CD4-positive, alpha-beta memory T cell (primary cell): ENCODE data around the gene MACROD2. TPM values are rescaled to one million over a fixed set of nuclear protein-coding genes. Genes with fewer than 3 reads are reported as not detected.

Experiments
- CTCF ChIA-PET: fragments of 350-600 bp; sonication (Branson Sonifier 250); formaldehyde crosslinking; loops from one replicate; lab custom pipeline; 2021; ENCODE audit warnings: inconsistent platforms; ENCODE audit not compliant: partially characterized antibody; lab: Charles Lee
- POLR2A ChIA-PET: fragments of 350-600 bp; sonication (Branson Sonifier 250); formaldehyde crosslinking; loops from one replicate; lab custom pipeline; 2021; ENCODE audit not compliant: partially characterized antibody; lab: Charles Lee
- DNase-seq, 5 donors: peaks; one replicate each; pipeline versions ENCODE4 v3.0.0 to v3.0.0-alpha.2; 2020 to 2022; ENCODE audit warnings: mixed read lengths in 1 of 5
- H3K27ac ChIP-seq: one replicate; pipeline ENCODE4 v1.7.0; 2013; ENCODE audit warnings: low read depth, low read length
- H3K27me3 ChIP-seq: 2 replicates; pipeline ENCODE4 v1.7.0; 2013; ENCODE audit warnings: mild to moderate bottlenecking, low read length, moderate library complexity; ENCODE audit not compliant: insufficient read depth
- H3K36me3 ChIP-seq: 2 replicates; pipeline ENCODE4 v1.7.0; 2013; ENCODE audit warnings: mild to moderate bottlenecking, low read length, moderate library complexity; ENCODE audit not compliant: insufficient read depth
- H3K4me1 ChIP-seq: 2 replicates; pipeline ENCODE4 v1.7.0; 2013; ENCODE audit warnings: mild to moderate bottlenecking, low read length, moderate library complexity; ENCODE audit not compliant: insufficient read depth
- H3K4me3 ChIP-seq, 2 donors: one replicate each; pipeline ENCODE4 v1.7.0; 2013; ENCODE audit warnings: low read length in 2 of 2, mild to moderate bottlenecking in 1 of 2
- H3K9me3 ChIP-seq, 2 donors: one replicate each; pipeline ENCODE4 v1.7.0; 2013; ENCODE audit warnings: low read length in 2 of 2, control low read depth in 1 of 2; ENCODE audit not compliant: control insufficient read depth in 1 of 2
- H3K27ac Mint-ChIP-seq, 7 donors: one replicate each; pipeline ENCODE4 v1.8.0; 2020 to 2021; ENCODE audit warnings: mixed read lengths in 7 of 7, mild to moderate bottlenecking in 6 of 7, inconsistent platforms in 3 of 7, moderate library complexity in 3 of 7
- H3K27me3 Mint-ChIP-seq, 2 donors: one replicate each; pipeline ENCODE4 v1.8.0; 2020 to 2021; ENCODE audit warnings: mixed read lengths in 2 of 2
- H3K36me3 Mint-ChIP-seq, 2 donors: one replicate each; pipeline ENCODE4 v1.8.0; 2020 to 2021; ENCODE audit warnings: mixed read lengths in 2 of 2, inconsistent platforms in 1 of 2, mild to moderate bottlenecking in 1 of 2
- H3K4me1 Mint-ChIP-seq, 4 donors: one replicate each; pipeline ENCODE4 v1.8.0; 2020 to 2021; ENCODE audit warnings: mixed read lengths in 4 of 4, mild to moderate bottlenecking in 1 of 4
- H3K4me3 Mint-ChIP-seq, 8 donors: one replicate each; pipeline ENCODE4 v1.8.0; 2020 to 2021; ENCODE audit warnings: mixed read lengths in 8 of 8, mild to moderate bottlenecking in 7 of 8, moderate library complexity in 6 of 8, inconsistent platforms in 3 of 8
- H3K9me3 Mint-ChIP-seq, 8 donors: one replicate each; pipeline ENCODE4 v1.8.0; 2020 to 2021; ENCODE audit warnings: mixed read lengths in 8 of 8, mild to moderate bottlenecking in 5 of 8, inconsistent platforms in 3 of 8, moderate library complexity in 1 of 8
- intact Hi-C: fragments of 100-400 bp; cut with micrococcal nuclease; formaldehyde crosslinking; loops from one replicate; pipeline ENCODE4 v1.15.1; 2023
- polyA plus RNA-seq, 2 donors: library from polyadenylated mRNA; unstranded; fragments of 300-500 nt; fragmentation: Illumina TruSeq; gene quantifications; one replicate each; pipeline ENCODE4 v1.2.3, GENCODE V29; 2021
- total RNA-seq, 2 experiments: library from RNA; stranded (reverse); gene quantifications; one replicate each; pipeline ENCODE4 v1.2.3, GENCODE V29; 2021

Gene MACROD2
- total and polyA plus RNA-seq, 4 experiments from 2014 or later = not detected

DNA sequence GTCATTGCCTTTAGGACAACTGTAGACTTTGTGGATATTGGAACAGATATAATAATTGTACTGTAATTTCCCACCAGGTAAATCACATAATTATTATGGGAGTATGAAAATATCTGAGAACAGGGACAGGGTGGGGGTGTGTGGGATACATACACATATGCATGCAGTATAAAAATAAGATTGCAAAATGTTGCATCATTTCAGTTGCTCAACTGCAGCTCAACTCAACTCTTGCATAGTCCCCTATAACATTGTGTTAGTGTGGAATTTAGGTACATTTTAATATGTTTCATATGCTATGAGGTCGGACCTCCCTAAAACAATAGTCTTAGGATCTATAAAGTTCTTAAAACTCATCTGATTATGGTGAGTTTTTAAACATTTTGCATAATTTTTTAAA, 617.1 kb downstream of the MACROD2 start:
- no peak overlapping the region for H3K4me3 ChIP-seq
- H3K36me3 Mint-ChIP-seq = no peaks in the 10 kb centered on the region
- H3K9me3 ChIP-seq = no peaks in the 10 kb centered on the region
- H3K27ac Mint-ChIP-seq = no peak overlapping the region
- no peaks in the 10 kb centered on the region for H3K36me3 ChIP-seq
- H3K9me3 Mint-ChIP-seq = peaks cover 5 to 24% (median 15%) of the 10 kb centered on the region in 8 donors
- H3K27ac ChIP-seq = no peak overlapping the region
- H3K4me3 Mint-ChIP-seq = no peak overlapping the region
- H3K4me1 ChIP-seq = no peaks in the 10 kb centered on the region
- intact Hi-C loops = no loop called here
- H3K27me3 Mint-ChIP-seq = no peaks in the 10 kb centered on the region
- DNase-seq = no peak
- CTCF ChIA-PET = no interaction called here
- POLR2A ChIA-PET = no interaction called here
- no peaks in the 10 kb centered on the region for H3K4me1 Mint-ChIP-seq
- H3K27me3 ChIP-seq = no peaks in the 10 kb centered on the region

DNA sequence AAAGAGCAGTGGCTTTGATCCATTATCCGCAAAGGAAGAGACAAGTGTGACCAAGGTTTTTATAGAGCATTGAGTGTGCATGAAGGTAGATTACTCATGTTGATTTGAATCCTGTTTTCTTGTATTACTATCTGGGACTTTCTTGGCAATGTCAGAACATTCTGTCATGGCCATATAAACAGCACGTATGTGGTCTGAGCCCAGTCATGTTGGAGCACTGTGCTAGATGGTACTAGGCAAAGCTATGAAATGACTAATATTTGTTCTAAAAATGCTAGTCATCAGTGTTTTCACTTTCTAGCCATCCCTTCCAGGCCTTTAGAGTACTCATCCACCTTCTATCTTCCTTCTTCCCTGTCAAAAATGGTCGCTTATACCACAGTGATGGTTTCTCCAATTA, 620.7 kb downstream of the MACROD2 start:
- Mint-ChIP-seq H3K9me3 (peaks cover 3 to 23% (median 13%) of the 10 kb centered on the region in 8 donors), H3K36me3 (no peaks in the 10 kb centered on the region), H3K27me3 (no peaks in the 10 kb centered on the region), H3K4me3 (no peak overlapping the region), H3K27ac (no peak overlapping the region), H3K4me1 (no peaks in the 10 kb centered on the region)
- H3K9me3 ChIP-seq = no peaks in the 10 kb centered on the region
- ChIA-PET CTCF (no interaction called here), POLR2A (no interaction called here)
- no peak overlapping the region for H3K27ac ChIP-seq
- H3K27me3 ChIP-seq = no peaks in the 10 kb centered on the region
- H3K4me3 ChIP-seq = no peak overlapping the region
- intact Hi-C loops = no loop called here
- DNase-seq = no peak
- no peaks in the 10 kb centered on the region for H3K36me3 ChIP-seq
- H3K4me1 ChIP-seq = no peaks in the 10 kb centered on the region

DNA sequence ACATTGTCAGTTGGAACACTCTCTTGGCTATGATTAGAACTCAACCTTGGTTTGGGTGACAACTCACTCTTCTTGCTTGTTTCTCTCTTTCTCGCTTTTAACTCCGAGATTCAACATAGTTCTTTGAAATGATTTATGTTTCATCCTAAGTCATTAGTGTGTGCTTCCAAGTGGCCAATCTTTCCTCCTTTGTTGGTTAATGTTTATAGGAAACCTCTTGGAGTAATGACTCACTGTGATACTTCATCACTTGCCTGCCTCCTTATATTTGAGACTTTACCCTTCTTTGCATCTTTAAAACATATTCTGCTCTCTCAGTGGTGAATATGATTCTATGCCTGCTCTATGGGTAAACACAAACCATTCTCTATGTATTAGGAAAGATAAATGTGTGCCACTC, 621.8 kb downstream of the MACROD2 start:
- no peak overlapping the region for H3K4me3 Mint-ChIP-seq

DNA sequence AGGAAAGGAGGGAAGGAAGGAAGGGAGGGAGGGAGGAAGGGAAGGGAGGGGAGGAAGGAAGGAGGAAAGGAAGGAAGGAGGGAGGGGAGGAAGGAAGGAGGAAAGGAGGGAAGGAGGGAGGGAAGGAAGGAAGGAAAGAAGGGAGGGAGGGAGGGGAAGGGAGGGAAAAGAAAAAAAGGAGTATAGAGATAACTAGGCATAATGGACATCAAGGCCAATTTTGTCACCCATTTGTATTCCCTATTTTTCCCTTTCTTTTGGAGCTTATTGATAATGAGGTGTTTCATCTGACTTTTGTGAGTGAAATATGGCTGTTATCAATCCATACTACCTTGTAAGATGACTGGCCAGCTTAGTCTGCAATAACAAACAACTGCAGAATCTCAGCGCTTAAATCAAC, 624.1 kb downstream of the MACROD2 start:
- CTCF ChIA-PET = no interaction called here

More for the DNA sequence above, 621.8 kb downstream of the MACROD2 start:
- Histone ChIP-seq H3K9me3 (no peaks in the 10 kb centered on the region), H3K27ac (no peak overlapping the region), H3K4me3 (no peak overlapping the region), H3K36me3 (no peaks in the 10 kb centered on the region), H3K4me1 (no peaks in the 10 kb centered on the region), H3K27me3 (no peaks in the 10 kb centered on the region)
- ChIA-PET CTCF (no interaction called here), POLR2A (no interaction called here)
- no peak overlapping the region for H3K27ac Mint-ChIP-seq
- intact Hi-C loops = no loop called here
- no peaks in the 10 kb centered on the region for H3K27me3 Mint-ChIP-seq
- DNase-seq = no peak
- H3K9me3 Mint-ChIP-seq = peaks cover 5 to 27% (median 13%) of the 10 kb centered on the region in 8 donors
- no peaks in the 10 kb centered on the region for H3K36me3 Mint-ChIP-seq
- no peaks in the 10 kb centered on the region for H3K4me1 Mint-ChIP-seq

DNA sequence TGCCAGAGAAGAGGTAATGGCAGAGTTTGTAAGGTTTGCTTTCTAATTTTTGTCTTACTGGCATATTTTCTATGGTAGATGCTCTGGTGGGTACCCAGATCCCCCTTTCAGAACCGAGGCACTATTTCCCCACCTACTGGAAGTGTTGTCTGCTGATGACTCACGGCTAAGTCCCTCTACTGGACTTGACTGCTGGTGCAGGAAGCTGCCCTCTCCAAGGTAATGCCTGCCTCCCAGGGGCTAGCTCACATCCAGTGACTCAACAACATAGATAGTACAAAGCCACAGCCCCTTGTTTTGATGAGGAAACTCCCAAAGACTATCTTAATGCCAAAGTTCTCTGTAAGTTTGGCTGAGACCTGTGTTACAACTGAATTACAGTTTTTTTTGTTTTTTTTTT, 627.5 kb downstream of the MACROD2 start:
- ChIA-PET CTCF (no interaction called here), POLR2A (no interaction called here)
- no peak for DNase-seq
- H3K4me3 ChIP-seq = no peak overlapping the region
- H3K9me3 ChIP-seq = no peaks in the 10 kb centered on the region
- no peaks in the 10 kb centered on the region for H3K4me1 Mint-ChIP-seq
- H3K27me3 Mint-ChIP-seq = no peaks in the 10 kb centered on the region
- H3K27ac ChIP-seq = no peak overlapping the region
- H3K27ac Mint-ChIP-seq = no peak overlapping the region
- no peak overlapping the region for H3K4me3 Mint-ChIP-seq
- intact Hi-C loops = no loop called here
- no peaks in the 10 kb centered on the region for H3K36me3 Mint-ChIP-seq
- H3K9me3 Mint-ChIP-seq = peaks cover 0 to 27% (median 17%) of the 10 kb centered on the region in 8 donors
- H3K27me3 ChIP-seq = no peaks in the 10 kb centered on the region
- no peaks in the 10 kb centered on the region for H3K4me1 ChIP-seq
- no peaks in the 10 kb centered on the region for H3K36me3 ChIP-seq

More for the DNA sequence above, 624.1 kb downstream of the MACROD2 start:
- H3K36me3 ChIP-seq = no peaks in the 10 kb centered on the region
- no peaks in the 10 kb centered on the region for H3K4me1 ChIP-seq
- Mint-ChIP-seq H3K9me3 (peaks cover 4 to 33% (median 18%) of the 10 kb centered on the region in 8 donors), H3K27me3 (no peaks in the 10 kb centered on the region), H3K27ac (no peak overlapping the region), H3K4me3 (no peak overlapping the region), H3K4me1 (no peaks in the 10 kb centered on the region), H3K36me3 (no peaks in the 10 kb centered on the region)
- no peak overlapping the region for H3K27ac ChIP-seq
- no peak overlapping the region for H3K4me3 ChIP-seq
- no peaks in the 10 kb centered on the region for H3K9me3 ChIP-seq
- intact Hi-C loops = no loop called here
- no peak for DNase-seq
- no peaks in the 10 kb centered on the region for H3K27me3 ChIP-seq
- POLR2A ChIA-PET = no interaction called here

DNA sequence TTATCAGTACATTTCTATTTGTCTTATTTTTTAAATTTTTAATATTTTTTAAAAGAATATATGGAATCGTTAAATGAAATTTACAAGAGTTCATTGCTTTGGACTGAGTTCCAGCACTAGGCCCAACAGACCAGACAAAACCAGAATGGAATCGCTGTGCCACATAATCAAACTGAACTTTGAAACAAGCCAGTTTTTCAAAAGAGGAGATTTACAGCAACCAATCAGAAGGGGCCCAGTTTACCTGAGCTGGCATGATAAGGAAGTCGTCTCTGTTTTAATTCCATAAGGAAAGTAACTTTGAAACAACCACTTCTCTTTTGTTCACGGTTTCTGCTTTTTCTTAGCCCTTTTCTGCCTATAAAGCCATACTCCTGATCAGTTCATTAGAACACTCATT, 635.7 kb downstream of the MACROD2 start:
- no peak overlapping the region for H3K4me3 ChIP-seq
- H3K4me1 Mint-ChIP-seq = no peaks in the 10 kb centered on the region
- H3K36me3 ChIP-seq = no peaks in the 10 kb centered on the region
- ChIA-PET CTCF (no interaction called here), POLR2A (no interaction called here)
- H3K9me3 Mint-ChIP-seq = peaks cover 1 to 25% (median 14%) of the 10 kb centered on the region in 8 donors
- H3K36me3 Mint-ChIP-seq = no peaks in the 10 kb centered on the region
- intact Hi-C loops = no loop called here
- no peaks in the 10 kb centered on the region for H3K27me3 Mint-ChIP-seq
- H3K4me3 Mint-ChIP-seq = no peak overlapping the region
- H3K27me3 ChIP-seq = no peaks in the 10 kb centered on the region
- no peak overlapping the region for H3K27ac Mint-ChIP-seq
- H3K4me1 ChIP-seq = no peaks in the 10 kb centered on the region
- no peak for DNase-seq
- H3K27ac ChIP-seq = no peak overlapping the region
- no peaks in the 10 kb centered on the region for H3K9me3 ChIP-seq

DNA sequence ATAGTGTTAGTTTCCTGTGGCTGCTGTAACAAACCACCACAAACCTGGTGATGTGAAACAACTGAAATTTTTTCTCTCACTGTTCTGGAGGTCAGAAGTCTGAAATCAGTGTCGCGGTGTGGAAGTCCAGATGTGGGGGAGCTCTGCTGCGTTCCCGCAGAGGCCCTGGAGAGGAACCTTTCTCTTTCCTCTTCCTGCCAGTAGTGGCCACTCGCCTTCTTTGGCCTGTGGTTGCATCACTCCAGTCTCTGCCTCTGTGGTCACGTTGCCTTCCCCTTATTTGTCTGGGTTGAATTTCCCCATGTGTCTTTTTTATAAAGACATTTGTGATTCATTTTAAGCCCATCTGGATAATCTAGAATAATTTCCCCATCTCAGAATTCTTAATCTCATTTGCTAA, 637.6 kb downstream of the MACROD2 start:
- H3K27ac Mint-ChIP-seq = no peak overlapping the region
- ChIA-PET CTCF (no interaction called here), POLR2A (no interaction called here)
- H3K4me3 ChIP-seq = no peak overlapping the region
- H3K9me3 ChIP-seq = peaks cover 0 to 3% of the 10 kb centered on the region in 2 donors
- no peaks in the 10 kb centered on the region for H3K36me3 Mint-ChIP-seq
- no peak overlapping the region for H3K27ac ChIP-seq
- H3K4me3 Mint-ChIP-seq = no peak overlapping the region
- H3K9me3 Mint-ChIP-seq = peaks cover 1 to 27% (median 12%) of the 10 kb centered on the region in 8 donors
- no peaks in the 10 kb centered on the region for H3K27me3 Mint-ChIP-seq
- H3K27me3 ChIP-seq = no peaks in the 10 kb centered on the region
- intact Hi-C loops = no loop called here
- no peaks in the 10 kb centered on the region for H3K36me3 ChIP-seq
- H3K4me1 Mint-ChIP-seq = no peaks in the 10 kb centered on the region
- H3K4me1 ChIP-seq = no peaks in the 10 kb centered on the region
- no peak for DNase-seq

DNA sequence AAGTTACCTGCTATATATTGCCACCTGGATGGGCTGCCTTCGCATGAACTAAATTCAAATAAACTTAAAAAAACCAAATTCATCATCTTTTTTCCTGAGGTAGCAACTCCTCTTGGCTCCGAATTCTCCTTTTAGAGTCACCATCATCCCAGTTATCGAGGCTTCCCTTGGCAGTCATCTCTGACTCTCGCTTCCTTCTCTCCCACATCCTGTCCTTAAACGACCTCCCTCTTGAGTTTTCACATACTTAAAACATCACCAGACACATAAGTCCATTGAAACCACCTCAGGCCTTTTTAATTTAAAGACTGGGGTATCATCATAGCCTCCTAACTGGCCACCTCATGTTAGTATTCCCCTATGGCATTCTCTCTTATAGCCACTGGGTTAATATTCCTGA, 638.2 kb downstream of the MACROD2 start:
- no peak for DNase-seq
- Mint-ChIP-seq H3K4me1 (no peaks in the 10 kb centered on the region), H3K27ac (no peak overlapping the region), H3K27me3 (no peaks in the 10 kb centered on the region), H3K4me3 (no peak overlapping the region), H3K9me3 (peaks cover 0 to 27% (median 9%) of the 10 kb centered on the region in 8 donors), H3K36me3 (no peaks in the 10 kb centered on the region)
- no peaks in the 10 kb centered on the region for H3K36me3 ChIP-seq
- no peaks in the 10 kb centered on the region for H3K27me3 ChIP-seq
- intact Hi-C loops = no loop called here
- no peak overlapping the region for H3K27ac ChIP-seq
- ChIA-PET POLR2A (no interaction called here), CTCF (no interaction called here)
- peaks cover 0 to 3% of the 10 kb centered on the region in 2 donors for H3K9me3 ChIP-seq
- H3K4me1 ChIP-seq = no peaks in the 10 kb centered on the region
- H3K4me3 ChIP-seq = no peak overlapping the region
